Neural cell (in vitro differentiated cells): ENCODE data around the gene EHD1. TPM values are rescaled to one million over a fixed set of nuclear protein-coding genes. Genes with fewer than 3 reads are reported as not detected.

Experiments used
- H2AFZ ChIP-seq: fragments of 200-600, 300-800 bp; sonication (generic), shearing (Covaris generic); 2 replicates; pipeline ENCODE4 v1.6.0; 2014; ENCODE audit warnings: low read depth, mild to moderate bottlenecking, antibody characterized with exemption, low read length, moderate library complexity
- H3F3A ChIP-seq: fragments of 200-600 bp; shearing (Covaris generic); 2 replicates; pipeline ENCODE4 v1.6.1; 2016; ENCODE audit warnings: mild to moderate bottlenecking, moderate library complexity, mixed read lengths, antibody characterized with exemption, low read length; ENCODE audit not compliant: insufficient read depth, poor library complexity, severe bottlenecking
- H3K27ac ChIP-seq: fragments of 200-600, 300-800 bp; sonication (generic), shearing (Covaris generic); 2 replicates; pipeline ENCODE4 v1.5.1; 2014; ENCODE audit warnings: mild to moderate bottlenecking, low read length, moderate library complexity
- H3K27me3 ChIP-seq: fragments of 300-800, 200-600 bp; sonication (generic), shearing (Covaris generic); 2 replicates; pipeline ENCODE4 v1.6.0; 2014; ENCODE audit warnings: mild to moderate bottlenecking, low read depth, low read length, moderate library complexity; ENCODE audit not compliant: insufficient read depth
- H3K36me3 ChIP-seq: fragments of 300-800, 200-600 bp; sonication (generic), shearing (Covaris generic); 2 replicates; pipeline ENCODE4 v1.5.1; 2014; ENCODE audit warnings: mild to moderate bottlenecking, antibody characterized with exemption, low read length, moderate library complexity; ENCODE audit not compliant: insufficient read depth
- H3K4me2 ChIP-seq: fragments of 300-800, 200-600 bp; sonication (generic), shearing (Covaris generic); 2 replicates; pipeline ENCODE4 v1.6.0; 2014; ENCODE audit warnings: mild to moderate bottlenecking, low read length
- H3K4me3 ChIP-seq: fragments of 300-800, 200-600 bp; sonication (generic), shearing (Covaris generic); 2 replicates; pipeline ENCODE4 v1.5.1; 2014; ENCODE audit warnings: mild to moderate bottlenecking, low read length, moderate library complexity
- H3K79me2 ChIP-seq: fragments of 200-600 bp; shearing (Covaris generic); replicated peaks from 2 replicates; pipeline ENCODE4 v1.6.0; 2014; ENCODE audit warnings: mild to moderate bottlenecking, low read length, moderate library complexity; ENCODE audit not compliant: insufficient read depth
- H3K9ac ChIP-seq: fragments of 300-800, 200-600 bp; sonication (generic), shearing (Covaris generic); 2 replicates; pipeline ENCODE4 v1.6.1; 2016; ENCODE audit warnings: mild to moderate bottlenecking, low read length, mixed read lengths
- H3K9me2 ChIP-seq: fragments of 200-600 bp; shearing (Covaris generic); 2 replicates; pipeline ENCODE4 v1.6.1; 2016; ENCODE audit warnings: mild to moderate bottlenecking, low read length, mixed read lengths; ENCODE audit not compliant: insufficient read depth
- H3K9me3 ChIP-seq: fragments of 200-600, 300-800 bp; sonication (generic), shearing (Covaris generic); 2 replicates; pipeline ENCODE4 v1.6.1; 2016; ENCODE audit warnings: mild to moderate bottlenecking, mixed run types, low read length, moderate library complexity, mixed read lengths
- H4K20me1 ChIP-seq: fragments of 200-600 bp; shearing (Covaris generic); 2 replicates; pipeline ENCODE4 v1.6.1; 2016; ENCODE audit warnings: mild to moderate bottlenecking, mixed run types; ENCODE audit not compliant: insufficient read depth
- CTCF ChIP-seq: fragments of 450-650 bp; IDR thresholded peaks from 2 replicates; pipeline ENCODE4 v1.5.1; 2014; ENCODE audit warnings: antibody characterized with exemption, mild to moderate bottlenecking, moderate library complexity; ENCODE audit not compliant: poor library complexity, severe bottlenecking
- EP300 ChIP-seq: fragments of 450-650 bp; conservative IDR thresholded peaks from 2 replicates; pipeline ENCODE4 v1.6.1; 2014; ENCODE audit warnings: antibody characterized with exemption, mild to moderate bottlenecking, moderate library complexity; ENCODE audit not compliant: poor library complexity, severe bottlenecking
- EZH2 ChIP-seq: fragments of 200-600, 300-800 bp; shearing (Covaris generic), sonication (generic); IDR thresholded peaks from 2 replicates; pipeline ENCODE4 v1.6.1; 2014; ENCODE audit warnings: antibody characterized with exemption, low read length, borderline replicate concordance, mild to moderate bottlenecking; ENCODE audit not compliant: insufficient read depth, poor library complexity, severe bottlenecking
- MXI1 ChIP-seq: fragments of 450-650 bp; conservative IDR thresholded peaks from 2 replicates; pipeline ENCODE4 v1.6.1; 2014; ENCODE audit warnings: antibody characterized with exemption, mild to moderate bottlenecking; ENCODE audit not compliant: poor library complexity, severe bottlenecking
- POLR2AphosphoS5 ChIP-seq: IDR thresholded peaks from 2 replicates; pipeline ENCODE4 v1.6.1; 2012
- RAD21 ChIP-seq: fragments of 450-650 bp; conservative IDR thresholded peaks from 2 replicates; pipeline ENCODE4 v1.6.1; 2014; ENCODE audit warnings: antibody characterized with exemption, mild to moderate bottlenecking, moderate library complexity
- REST ChIP-seq: IDR thresholded peaks from 2 replicates; pipeline ENCODE4 v1.6.1; 2012; ENCODE audit warnings: borderline replicate concordance
- SMC3 ChIP-seq: fragments of 450-650 bp; conservative IDR thresholded peaks from 2 replicates; pipeline ENCODE4 v1.6.1; 2014; ENCODE audit warnings: antibody characterized with exemption, mild to moderate bottlenecking, moderate library complexity; ENCODE audit not compliant: poor library complexity
- TAF1 ChIP-seq: IDR thresholded peaks from 2 replicates; pipeline ENCODE4 v1.6.1; 2012; ENCODE audit warnings: low read depth
- polyA plus RNA-seq: library from polyadenylated mRNA; depleted of rRNA; stranded (reverse); fragments of >200 nt; gene quantifications from 2 replicates; pipeline ENCODE4 v1.2.3, GENCODE V29; 2014

EHD1 gene
- polyA plus RNA-seq, 1 donor from 2014 or later: 26.4 TPM

- H3K4me3 ChIP-seq: no peak overlapping the region
- H2AFZ ChIP-seq: no peak overlapping the region
- no peaks in the 10 kb centered on the region for H3K9me3 ChIP-seq
- H3K79me2 ChIP-seq: no peaks in the 10 kb centered on the region
- H3F3A ChIP-seq: no peaks in the 10 kb centered on the region
- H4K20me1 ChIP-seq: no peaks in the 10 kb centered on the region
- peaks cover 18% of the 10 kb centered on the region for H3K27me3 ChIP-seq
- H3K4me2 ChIP-seq: no peak overlapping the region
- H3K36me3 ChIP-seq: no peaks in the 10 kb centered on the region
- H3K27ac ChIP-seq: no peak overlapping the region
- H3K9ac ChIP-seq: no peak overlapping the region
- H3K9me2 ChIP-seq: no peaks in the 10 kb centered on the region
- TF ChIP-seq POLR2AphosphoS5 (no peak), TAF1 (no peak), CTCF (no peak), EZH2 (no peak), REST (no peak), MXI1 (no peak), RAD21 (no peak)
Observed at GRCh38 chr11:64839887-64840782, 38.3 kb downstream of the EHD1 start.

GRCh38 chr11:64839335-64839734 is 39.1 kb downstream of the EHD1 start:
- Histone ChIP-seq H3F3A (no peaks in the 10 kb centered on the region), H3K4me3 (no peak overlapping the region), H3K9me3 (no peaks in the 10 kb centered on the region), H3K36me3 (no peaks in the 10 kb centered on the region), H3K79me2 (no peaks in the 10 kb centered on the region), H3K27me3 (peaks cover 11% of the 10 kb centered on the region), H3K9ac (no peak overlapping the region), H3K4me2 (no peak overlapping the region), H4K20me1 (no peaks in the 10 kb centered on the region), H3K27ac (no peak overlapping the region), H2AFZ (no peak overlapping the region), H3K9me2 (no peaks in the 10 kb centered on the region)
- TF ChIP-seq EP300: no peak
- TF ChIP-seq SMC3: no peak
- TF ChIP-seq EZH2: no peak
- TF ChIP-seq POLR2AphosphoS5: no peak
- TF ChIP-seq RAD21: no peak
- no peak for TF ChIP-seq MXI1
- no peak for TF ChIP-seq CTCF
- TF ChIP-seq REST: no peak
- no peak for TF ChIP-seq TAF1
